Neural progenitor cell (in vitro differentiated cells): ENCODE results near the gene DNMT3A.

Experiments
- CTCF ChIP-seq: fragments of 200-600 bp; sonication (generic); IDR thresholded peaks from 2 replicates; pipeline ENCODE4 v1.5.1; 2017; ENCODE audit warnings: antibody characterized with exemption, mild to moderate bottlenecking
- EZH2 ChIP-seq: fragments of 200-600 bp; sonication (generic); IDR thresholded peaks from 2 replicates; pipeline ENCODE4 v1.6.1; 2017; ENCODE audit warnings: antibody characterized with exemption, mild to moderate bottlenecking, moderate library complexity
- EZH2phosphoT487 ChIP-seq: fragments of 200-600 bp; sonication (generic); IDR thresholded peaks from 2 replicates; pipeline ENCODE4 v1.6.1; 2017; ENCODE audit warnings: antibody characterized with exemption

- TF ChIP-seq CTCF: no peak
- TF ChIP-seq EZH2phosphoT487: no peak
- TF ChIP-seq EZH2: no peak
Measured at GRCh38 chr2:25273985-25274535, 67.7 kb downstream of the DNMT3A start.
